Keratinocyte (primary cell): Measurements from ENCODE around the gene DIO3. TPM values are rescaled to one million over a fixed set of nuclear protein-coding genes. Genes with fewer than 3 reads are reported as not detected.

Experiments
- DNase-seq: peaks from one replicate; pipeline ENCODE4 v3.0.0-alpha.2; 2011; ENCODE audit warnings: low read depth, missing footprints, low spot score
- FAIRE-seq: peaks from 2 replicates; lab custom pipeline; 2011; peaks lifted over from hg19 to GRCh38; lab: Jason Lieb, UNC
- H2AFZ ChIP-seq: 2 replicates; pipeline ENCODE4 v1.6.0; 2012; ENCODE audit warnings: low read length, control low read depth, inconsistent platforms; ENCODE audit not compliant: control insufficient read depth
- H3K27ac ChIP-seq: 2 replicates; pipeline ENCODE4 v1.5.1; 2011; ENCODE audit warnings: low read length; ENCODE audit not compliant: control insufficient read depth, insufficient read depth
- H3K27me3 ChIP-seq: 3 replicates; pipeline ENCODE4 v1.6.0; 2011; ENCODE audit warnings: low read length; ENCODE audit not compliant: control insufficient read depth, insufficient read depth; ENCODE audit errors: extremely low read depth
- H3K36me3 ChIP-seq, 2 experiments: 2 replicates in 1 of 2; 3 replicates in 1 of 2; pipeline ENCODE4 v1.5.1; 2011; ENCODE audit warnings: low read length in 2 of 2, mild to moderate bottlenecking in 1 of 2; ENCODE audit not compliant: control insufficient read depth in 2 of 2, insufficient read depth in 2 of 2; ENCODE audit errors: extremely low read depth in 1 of 2
- H3K4me1 ChIP-seq: 3 replicates; pipeline ENCODE4 v1.5.1; 2011; ENCODE audit warnings: low read length; ENCODE audit not compliant: control insufficient read depth, insufficient read depth; ENCODE audit errors: extremely low read depth
- H3K4me2 ChIP-seq: 3 replicates; pipeline ENCODE4 v1.6.0; 2011; ENCODE audit warnings: low read depth, low read length; ENCODE audit not compliant: control insufficient read depth, insufficient read depth; ENCODE audit errors: extremely low read depth
- H3K4me3 ChIP-seq, 3 experiments: fragments of 200-600 bp in 1 of 3; sonication (generic) in 1 of 3; 2 replicates in 2 of 3; 3 replicates in 1 of 3; pipeline ENCODE4 v1.5.1; 2011 to 2016; ENCODE audit warnings: low read length in 3 of 3, mild to moderate bottlenecking in 3 of 3, control low read depth in 2 of 3, inconsistent platforms in 1 of 3, low read depth in 1 of 3, mixed read lengths in 1 of 3, mixed run types in 1 of 3, moderate library complexity in 1 of 3; ENCODE audit not compliant: control insufficient read depth in 2 of 3, insufficient read depth in 2 of 3; ENCODE audit errors: extremely low read depth in 1 of 3
- H3K79me2 ChIP-seq: 2 replicates; pipeline ENCODE4 v1.6.0; 2012; ENCODE audit warnings: low read length; ENCODE audit not compliant: control insufficient read depth, insufficient read depth
- H3K9ac ChIP-seq: 3 replicates; pipeline ENCODE4 v1.6.0; 2011; ENCODE audit warnings: low read length; ENCODE audit not compliant: control insufficient read depth, insufficient read depth; ENCODE audit errors: extremely low read depth
- H3K9me1 ChIP-seq: 3 replicates; pipeline ENCODE4 v1.6.0; 2011; ENCODE audit warnings: low read length; ENCODE audit not compliant: control insufficient read depth, insufficient read depth; ENCODE audit errors: extremely low read depth
- H3K9me3 ChIP-seq: 2 replicates; pipeline ENCODE4 v1.5.1; 2012; ENCODE audit warnings: low read depth, low read length; ENCODE audit not compliant: control insufficient read depth
- H4K20me1 ChIP-seq: 3 replicates; pipeline ENCODE4 v1.6.0; 2011; ENCODE audit warnings: low read length; ENCODE audit not compliant: control insufficient read depth, insufficient read depth; ENCODE audit errors: extremely low read depth
- EZH2 ChIP-seq: IDR thresholded peaks from one replicate; pipeline ENCODE4 v1.6.1; 2012; ENCODE audit warnings: inconsistent platforms, mild to moderate bottlenecking, low read length, moderate library complexity
- dilution Hi-C: fragments of 300-500 bp; cut with MboI; formaldehyde crosslinking; loops from one replicate; pipeline ENCODE4 v1.7.0; 2020; ENCODE audit warnings: low sequenced_read_pairs; ENCODE audit not compliant: extremely low pct_ligation_motif_present
- polyA plus RNA-seq, 5 experiments: library from polyadenylated mRNA; depleted of rRNA in 3 of 5; stranded (reverse) in 3 of 5; stranded (forward) in 1 of 5; unstranded in 1 of 5; fragments of >200 nt; gene quantifications; 1 replicate in 1 of 5; 2 replicates in 3 of 5; 3 replicates in 1 of 5; pipeline versions ENCODE4 v1.2.1 to v1.2.3, GENCODE V29; 2011 to 2012; ENCODE audit warnings: missing spikeins in 2 of 5, low read depth in 1 of 5, low replicate concordance in 1 of 5
- TF ChIP-seq, protein P1 (sequence below), 3 experiments: IDR thresholded peaks in 1 of 3; conservative IDR thresholded peaks in 1 of 3; optimal IDR thresholded peaks in 1 of 3; 2 replicates in 2 of 3; 3 replicates in 1 of 3; pipeline versions ENCODE3 to v1.5.1; 2011; ENCODE audit warnings: low read length in 3 of 3, mild to moderate bottlenecking in 3 of 3, moderate library complexity in 2 of 3, control low read depth in 1 of 3, inconsistent platforms in 1 of 3; ENCODE audit not compliant: insufficient read depth in 2 of 3; ENCODE audit errors: extremely low read depth in 1 of 3

The DIO3 gene
- polyA plus RNA-seq, 1 donor (not counting 4 experiments of a cell fraction or from before 2014, with no cell fraction given): not detected

DNA sequence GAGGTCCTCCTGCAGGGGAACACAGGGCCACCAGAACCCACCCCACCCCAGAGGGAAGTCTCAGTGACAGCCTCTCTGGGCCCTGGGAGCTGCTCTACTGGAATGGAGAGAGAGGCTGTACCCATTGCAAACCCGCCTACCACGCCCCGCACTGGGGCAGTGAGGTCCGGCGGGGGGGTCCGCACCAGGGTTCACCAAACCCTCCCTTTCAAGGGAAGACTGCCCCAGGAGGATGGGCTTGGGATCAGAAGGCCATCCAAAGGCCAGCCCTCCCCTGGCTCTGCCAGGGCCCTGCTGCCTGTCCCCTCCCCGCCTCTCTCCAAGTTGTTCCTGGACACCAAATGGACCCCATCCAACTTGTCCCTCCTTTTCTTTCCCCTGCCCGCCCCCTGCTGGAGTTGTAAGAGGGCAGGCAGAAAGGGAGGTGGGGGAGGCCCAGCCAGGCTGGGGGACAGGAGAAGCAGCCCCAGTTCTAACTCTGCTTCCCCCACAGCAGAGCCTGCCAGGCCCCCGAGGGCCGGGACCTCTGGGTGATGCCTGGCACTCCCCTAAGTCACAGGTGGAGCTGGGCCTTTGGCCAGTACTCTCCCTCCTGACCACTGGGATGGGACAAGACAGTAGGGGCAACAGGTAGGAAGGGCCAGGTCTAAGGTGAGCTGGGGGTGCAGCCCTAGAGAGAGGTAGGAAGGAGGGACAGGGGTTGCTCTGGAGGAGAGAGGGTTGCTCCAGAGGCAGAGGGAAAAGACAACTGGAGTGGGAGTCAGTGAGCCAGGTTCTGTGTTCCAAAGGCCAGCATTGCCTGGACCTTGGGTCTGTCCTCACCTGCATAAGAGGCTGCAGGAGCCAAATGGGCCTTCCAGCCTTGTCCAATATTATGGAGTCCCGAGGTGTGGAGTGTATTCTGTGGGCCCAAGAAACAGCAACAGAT is 3.2 kb upstream of the DIO3 start:
- Histone ChIP-seq H3K79me2 (no peaks in the 10 kb centered on the region), H3K9ac (no peak overlapping the region), H3K27me3 (peaks cover 67% of the 10 kb centered on the region), H2AFZ (no peak overlapping the region), H4K20me1 (no peaks in the 10 kb centered on the region), H3K27ac (no peak overlapping the region), H3K36me3 (no peaks in the 10 kb centered on the region), H3K9me1 (no peaks in the 10 kb centered on the region), H3K9me3 (peaks cover 11% of the 10 kb centered on the region), H3K4me2 (no peak overlapping the region), H3K4me3 (no peak overlapping the region), H3K4me1 (no peaks in the 10 kb centered on the region)
- FAIRE-seq (no peak), DNase-seq (no peak)
- TF ChIP-seq, protein P1, sequence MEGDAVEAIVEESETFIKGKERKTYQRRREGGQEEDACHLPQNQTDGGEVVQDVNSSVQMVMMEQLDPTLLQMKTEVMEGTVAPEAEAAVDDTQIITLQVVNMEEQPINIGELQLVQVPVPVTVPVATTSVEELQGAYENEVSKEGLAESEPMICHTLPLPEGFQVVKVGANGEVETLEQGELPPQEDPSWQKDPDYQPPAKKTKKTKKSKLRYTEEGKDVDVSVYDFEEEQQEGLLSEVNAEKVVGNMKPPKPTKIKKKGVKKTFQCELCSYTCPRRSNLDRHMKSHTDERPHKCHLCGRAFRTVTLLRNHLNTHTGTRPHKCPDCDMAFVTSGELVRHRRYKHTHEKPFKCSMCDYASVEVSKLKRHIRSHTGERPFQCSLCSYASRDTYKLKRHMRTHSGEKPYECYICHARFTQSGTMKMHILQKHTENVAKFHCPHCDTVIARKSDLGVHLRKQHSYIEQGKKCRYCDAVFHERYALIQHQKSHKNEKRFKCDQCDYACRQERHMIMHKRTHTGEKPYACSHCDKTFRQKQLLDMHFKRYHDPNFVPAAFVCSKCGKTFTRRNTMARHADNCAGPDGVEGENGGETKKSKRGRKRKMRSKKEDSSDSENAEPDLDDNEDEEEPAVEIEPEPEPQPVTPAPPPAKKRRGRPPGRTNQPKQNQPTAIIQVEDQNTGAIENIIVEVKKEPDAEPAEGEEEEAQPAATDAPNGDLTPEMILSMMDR (optimal IDR thresholded peaks at IDR 0.05 in 1 of 3, IDR thresholded peaks at IDR 0.05 in 1 of 3, conservative IDR thresholded peaks at IDR 0.05 in 1 of 3; ENCODE audit: extremely low read depth in 1 of 3, insufficient read depth in 2 of 3, low read length in 3 of 3): no peak
- TF ChIP-seq EZH2: no peak
- dilution Hi-C loops: no loop called here

DNA sequence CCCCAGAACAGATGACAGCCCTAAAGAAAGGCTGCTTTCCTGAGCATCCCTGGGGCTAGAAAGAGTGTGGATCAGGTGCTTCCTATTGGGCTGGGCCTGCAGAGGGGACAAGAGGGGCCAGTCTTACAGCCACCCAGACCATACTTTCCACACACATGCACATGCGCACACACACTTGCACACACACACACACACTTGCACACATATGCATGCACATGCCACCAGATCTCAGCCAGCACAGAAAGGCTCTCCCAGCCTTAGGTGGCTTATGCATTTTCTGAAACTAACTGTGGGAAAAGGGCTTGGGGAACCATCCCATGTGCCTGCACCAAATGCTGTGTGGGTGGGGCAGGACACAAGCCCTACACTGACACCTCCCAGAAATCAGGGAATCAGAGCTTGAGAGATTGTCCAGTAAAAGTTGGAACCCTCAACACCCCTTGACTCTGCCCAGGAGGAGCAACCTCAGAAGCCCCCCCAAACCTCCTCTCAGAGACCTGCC is 2.5 kb upstream of the DIO3 start:
- no peak overlapping the region for H3K4me3 ChIP-seq
- no peaks in the 10 kb centered on the region for H3K36me3 ChIP-seq
- TF ChIP-seq EZH2: peak; percentile 40
- TF ChIP-seq, protein P1 (optimal IDR thresholded peaks at IDR 0.05 in 1 of 3, IDR thresholded peaks at IDR 0.05 in 1 of 3, conservative IDR thresholded peaks at IDR 0.05 in 1 of 3; ENCODE audit: extremely low read depth in 1 of 3, insufficient read depth in 2 of 3, low read length in 3 of 3): no peak
- dilution Hi-C loops: no loop called here
- DNase-seq: no peak
- H3K27ac ChIP-seq: no peak overlapping the region
- no peaks in the 10 kb centered on the region for H3K4me1 ChIP-seq
- no peak overlapping the region for H3K4me2 ChIP-seq
- peaks cover 11% of the 10 kb centered on the region for H3K9me3 ChIP-seq
- no peak overlapping the region for H3K9ac ChIP-seq
- FAIRE-seq: no peak
- H4K20me1 ChIP-seq: no peaks in the 10 kb centered on the region
- no peaks in the 10 kb centered on the region for H3K9me1 ChIP-seq
- H3K79me2 ChIP-seq: no peaks in the 10 kb centered on the region
- H3K27me3 ChIP-seq: peaks cover 75% of the 10 kb centered on the region
- H2AFZ ChIP-seq: no peak overlapping the region
